Breast epithelium (tissue), 3 donors: ENCODE data around the gene SEPTIN5.

Source experiments
- CTCF ChIP-seq, 3 donors: fragments of 450-650 bp; IDR thresholded peaks; one replicate each; pipeline ENCODE4 v1.5.1; 2016 to 2017; ENCODE audit warnings: antibody characterized with exemption in 3 of 3, mild to moderate bottlenecking in 3 of 3, moderate library complexity in 3 of 3
- POLR2A ChIP-seq: fragments of 450-650 bp; IDR thresholded peaks from one replicate; pipeline ENCODE4 v1.6.1; 2016; ENCODE audit warnings: antibody characterized with exemption, mild to moderate bottlenecking, moderate library complexity
- POLR2AphosphoS5 ChIP-seq, 3 donors: sonication (generic); formaldehyde crosslinking; IDR thresholded peaks; one replicate each; pipeline ENCODE4 v1.6.1; 2017; ENCODE audit warnings: antibody characterized with exemption in 3 of 3

DNA sequence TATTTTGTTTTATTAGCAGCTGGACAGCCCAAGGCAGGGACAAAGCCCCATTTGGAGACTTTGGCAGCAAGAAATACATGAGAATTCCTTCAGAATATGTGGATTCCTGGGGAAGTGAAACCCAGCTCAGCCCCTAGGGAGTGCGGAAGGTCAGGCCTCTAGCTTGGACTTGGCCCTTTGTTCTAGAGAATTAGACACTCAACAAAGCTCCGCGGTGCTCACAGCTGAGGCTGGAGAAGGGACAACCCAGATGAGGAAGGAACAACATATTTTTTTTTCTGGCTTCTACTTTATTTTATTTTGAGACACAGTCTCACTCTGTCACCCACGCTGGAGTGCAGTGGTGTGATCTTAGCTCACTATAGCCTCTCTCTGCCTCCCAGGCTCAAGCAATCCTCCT is 44.7 kb upstream of the SEPTIN5 start:
- TF ChIP-seq CTCF (IDR thresholded peaks at IDR 0.05), result no peak
- no peak for TF ChIP-seq POLR2AphosphoS5 (IDR thresholded peaks at IDR 0.05)
- no peak for TF ChIP-seq POLR2A
